ENCODE data around the gene PRIMA1.

Gene PRIMA1

DNA sequence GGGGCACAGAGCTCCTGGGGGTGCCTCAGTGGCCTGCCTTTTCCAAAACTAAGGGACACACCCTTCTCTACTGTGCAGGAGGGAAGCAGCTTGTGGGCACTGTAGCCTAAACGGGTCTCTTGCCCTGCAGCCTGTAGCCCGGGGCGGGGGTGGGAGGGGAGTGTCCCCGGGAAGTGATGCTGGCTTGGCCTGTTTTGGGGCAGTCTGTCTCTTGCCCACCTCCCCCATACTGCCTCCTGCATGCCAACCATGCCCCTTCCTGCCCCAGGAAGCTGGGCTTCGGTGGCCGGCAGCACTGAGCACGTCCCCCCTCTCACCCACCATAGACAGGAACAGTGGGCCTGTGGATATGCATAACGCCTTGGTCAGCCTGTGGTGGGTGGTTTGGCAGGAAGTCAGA lies 43.4 kb downstream of the PRIMA1 start:
- H3K4me1 ChIP-seq (ENCODE audit: control insufficient read depth, low read length), result no peaks in the 10 kb centered on the region
- no peak overlapping the region for H3K27ac ChIP-seq (ENCODE audit: low read depth, low read length)
- H3K4me2 ChIP-seq (ENCODE audit: low read length), result no peak overlapping the region
- TF ChIP-seq, protein P1, sequence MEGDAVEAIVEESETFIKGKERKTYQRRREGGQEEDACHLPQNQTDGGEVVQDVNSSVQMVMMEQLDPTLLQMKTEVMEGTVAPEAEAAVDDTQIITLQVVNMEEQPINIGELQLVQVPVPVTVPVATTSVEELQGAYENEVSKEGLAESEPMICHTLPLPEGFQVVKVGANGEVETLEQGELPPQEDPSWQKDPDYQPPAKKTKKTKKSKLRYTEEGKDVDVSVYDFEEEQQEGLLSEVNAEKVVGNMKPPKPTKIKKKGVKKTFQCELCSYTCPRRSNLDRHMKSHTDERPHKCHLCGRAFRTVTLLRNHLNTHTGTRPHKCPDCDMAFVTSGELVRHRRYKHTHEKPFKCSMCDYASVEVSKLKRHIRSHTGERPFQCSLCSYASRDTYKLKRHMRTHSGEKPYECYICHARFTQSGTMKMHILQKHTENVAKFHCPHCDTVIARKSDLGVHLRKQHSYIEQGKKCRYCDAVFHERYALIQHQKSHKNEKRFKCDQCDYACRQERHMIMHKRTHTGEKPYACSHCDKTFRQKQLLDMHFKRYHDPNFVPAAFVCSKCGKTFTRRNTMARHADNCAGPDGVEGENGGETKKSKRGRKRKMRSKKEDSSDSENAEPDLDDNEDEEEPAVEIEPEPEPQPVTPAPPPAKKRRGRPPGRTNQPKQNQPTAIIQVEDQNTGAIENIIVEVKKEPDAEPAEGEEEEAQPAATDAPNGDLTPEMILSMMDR (IDR thresholded peaks at IDR 0.05; ENCODE audit: low read depth, low read length, poor library complexity, severe bottlenecking), result no peak
- no peak for TF ChIP-seq EZH2phosphoT487 (IDR thresholded peaks at IDR 0.05; ENCODE audit: borderline replicate concordance, low read length)
- H3K9me2 ChIP-seq (replicated peaks; ENCODE audit: control insufficient read depth, low read length), result no peaks in the 10 kb centered on the region
- H3K79me2 ChIP-seq (ENCODE audit: control insufficient read depth, low read length), result no peaks in the 10 kb centered on the region
- H3K4me3 ChIP-seq (ENCODE audit: low read length), result no peak overlapping the region
- H3K36me3 ChIP-seq (ENCODE audit: control insufficient read depth, low read length), result no peaks in the 10 kb centered on the region
- H3K27me3 ChIP-seq (ENCODE audit: control insufficient read depth, low read length), result no peaks in the 10 kb centered on the region
- H4K20me1 ChIP-seq (ENCODE audit: control insufficient read depth, insufficient read depth, low read depth, low read length), result no peaks in the 10 kb centered on the region
- no peaks in the 10 kb centered on the region for H3K9me3 ChIP-seq (ENCODE audit: control insufficient read depth, insufficient read depth, low read length)
- no peaks in the 10 kb centered on the region for H3F3A ChIP-seq (ENCODE audit: control insufficient read depth, insufficient read depth)

DNA sequence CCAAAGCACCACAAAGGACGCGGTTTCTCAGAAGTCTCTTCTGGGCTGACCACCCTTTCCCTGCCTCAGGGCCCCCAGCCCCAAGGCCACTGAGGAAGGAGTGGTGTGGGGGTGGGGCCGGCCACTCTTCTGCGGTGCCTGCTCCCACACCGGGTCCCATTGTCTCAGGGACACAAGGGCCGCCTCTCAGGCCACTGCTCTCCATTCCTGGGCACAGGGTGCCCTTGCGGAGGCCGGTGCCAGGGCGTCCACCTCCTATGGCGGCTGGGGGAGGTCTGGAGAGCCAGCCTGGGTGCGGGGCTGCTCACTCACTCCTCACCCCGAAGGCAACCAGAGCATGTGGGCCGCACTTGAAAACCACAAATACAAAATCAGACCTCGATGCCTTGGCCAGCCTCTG lies 44.1 kb downstream of the PRIMA1 start:
- Histone ChIP-seq H3K4me3 (ENCODE audit: low read length) (no peak overlapping the region), H4K20me1 (ENCODE audit: control insufficient read depth, insufficient read depth, low read depth, low read length) (no peaks in the 10 kb centered on the region), H3K36me3 (ENCODE audit: control insufficient read depth, low read length) (no peaks in the 10 kb centered on the region), H3K79me2 (ENCODE audit: control insufficient read depth, low read length) (no peaks in the 10 kb centered on the region), H3K4me1 (ENCODE audit: control insufficient read depth, low read length) (no peaks in the 10 kb centered on the region), H3K9me2 (replicated peaks; ENCODE audit: control insufficient read depth, low read length) (no peaks in the 10 kb centered on the region), H3K27ac (ENCODE audit: low read depth, low read length) (no peak overlapping the region), H3F3A (ENCODE audit: control insufficient read depth, insufficient read depth) (no peaks in the 10 kb centered on the region), H3K4me2 (ENCODE audit: low read length) (no peak overlapping the region), H3K9me3 (ENCODE audit: control insufficient read depth, insufficient read depth, low read length) (no peaks in the 10 kb centered on the region), H3K27me3 (ENCODE audit: control insufficient read depth, low read length) (no peaks in the 10 kb centered on the region)
- TF ChIP-seq EZH2phosphoT487 (IDR thresholded peaks at IDR 0.05; ENCODE audit: borderline replicate concordance, low read length), result no peak
- TF ChIP-seq, protein P1 (IDR thresholded peaks at IDR 0.05; ENCODE audit: low read depth, low read length, poor library complexity, severe bottlenecking), result no peak

DNA sequence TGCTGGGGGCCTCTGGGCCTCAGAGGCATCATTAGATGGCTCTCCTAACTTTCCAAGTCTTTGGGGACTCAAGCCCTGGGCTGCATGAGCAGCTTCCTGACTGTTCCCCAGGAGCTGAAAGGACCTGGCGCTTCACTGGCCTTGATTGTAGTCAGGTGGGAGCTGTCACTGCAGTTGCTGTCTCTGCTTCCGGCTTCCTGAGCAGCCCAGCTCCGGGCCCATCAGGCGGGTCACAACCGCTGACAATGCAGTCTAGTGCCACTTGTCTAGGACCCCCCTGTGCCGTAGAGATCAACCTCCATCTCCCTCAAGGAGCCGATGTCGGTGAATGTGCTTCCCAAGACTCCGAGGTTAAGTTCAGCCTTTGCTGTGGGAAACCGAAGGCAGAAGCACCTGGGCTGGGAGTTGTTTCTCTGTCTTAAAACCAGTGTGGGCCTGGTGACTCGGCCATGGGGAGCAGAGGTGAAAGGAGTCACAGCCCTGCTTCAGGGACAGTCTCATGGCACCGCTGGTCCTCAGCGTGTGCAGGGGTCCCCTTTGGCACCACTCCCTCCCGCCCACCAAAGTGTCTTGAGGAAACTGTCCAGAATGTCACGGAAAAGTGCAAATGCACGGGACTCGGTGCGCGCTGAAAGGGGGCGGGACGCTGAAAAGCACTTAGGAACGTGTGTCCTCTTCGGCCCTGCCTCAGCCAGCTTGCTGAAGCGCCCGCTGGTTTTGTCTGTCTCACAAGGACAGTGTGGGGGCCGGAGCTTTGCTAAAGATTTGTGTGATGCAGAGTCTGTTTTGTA lies 44.8 kb downstream of the PRIMA1 start:
- Histone ChIP-seq H3K27ac (ENCODE audit: low read depth, low read length) (no peak overlapping the region), H3K9me3 (ENCODE audit: control insufficient read depth, insufficient read depth, low read length) (no peaks in the 10 kb centered on the region), H3K79me2 (ENCODE audit: control insufficient read depth, low read length) (no peaks in the 10 kb centered on the region), H3K27me3 (ENCODE audit: control insufficient read depth, low read length) (no peaks in the 10 kb centered on the region), H4K20me1 (ENCODE audit: control insufficient read depth, insufficient read depth, low read depth, low read length) (no peaks in the 10 kb centered on the region), H3F3A (ENCODE audit: control insufficient read depth, insufficient read depth) (no peaks in the 10 kb centered on the region), H3K36me3 (ENCODE audit: control insufficient read depth, low read length) (no peaks in the 10 kb centered on the region), H3K4me2 (ENCODE audit: low read length) (no peak overlapping the region), H3K4me3 (ENCODE audit: low read length) (no peak overlapping the region), H3K9me2 (replicated peaks; ENCODE audit: control insufficient read depth, low read length) (no peaks in the 10 kb centered on the region), H3K4me1 (ENCODE audit: control insufficient read depth, low read length) (no peaks in the 10 kb centered on the region)
- TF ChIP-seq, protein P1 (IDR thresholded peaks at IDR 0.05; ENCODE audit: low read depth, low read length, poor library complexity, severe bottlenecking), result no peak
- TF ChIP-seq EZH2phosphoT487 (IDR thresholded peaks at IDR 0.05; ENCODE audit: borderline replicate concordance, low read length), result no peak
